Left lung (tissue), 10 donors: ENCODE data around the gene NOP10. TPM values are rescaled to one million over a fixed set of nuclear protein-coding genes. Genes with fewer than 3 reads are reported as not detected.
"Not testable (repeated sequence)": the region's sequence is repeated elsewhere in the genome, so short reads cannot be mapped to it uniquely, and the experiment has no call there.

ENCODE experiments used
- ATAC-seq: fragments of 200-7000 bp; cut with Tn5 transposase; one replicate; pipeline ENCODE4 v1.9.1; 2020; ENCODE audit warnings: moderate library complexity
- DNase-seq, 4 donors: peaks; one replicate each; pipeline ENCODE4 v3.0.0-alpha.2; 2013 to 2020
- H3K27ac ChIP-seq, 2 donors: fragments of 200-600 bp; sonication (generic) in 1 of 2; one replicate each; pipeline versions ENCODE4 v1.5.0 to v1.8.0; 2020 to 2021
- H3K27me3 ChIP-seq, 2 donors: fragments of 200-600 bp; sonication (generic) in 1 of 2; one replicate each; pipeline versions ENCODE4 v1.5.0 to v1.8.0; 2020 to 2021
- H3K36me3 ChIP-seq, 2 donors: fragments of 200-600 bp; sonication (generic) in 1 of 2; one replicate each; pipeline versions ENCODE4 v1.5.0 to v1.8.0; 2020 to 2021
- H3K4me1 ChIP-seq, 2 donors: fragments of 200-600 bp; one replicate each; pipeline ENCODE4 v1.8.0; 2021
- H3K4me3 ChIP-seq, 2 donors: fragments of 200-600 bp; sonication (generic) in 1 of 2; one replicate each; pipeline versions ENCODE4 v1.5.0 to v1.8.0; 2020 to 2021; ENCODE audit warnings: mild to moderate bottlenecking in 1 of 2
- H3K9me3 ChIP-seq, 2 donors: fragments of 200-600 bp; sonication (generic) in 1 of 2; one replicate each; pipeline versions ENCODE4 v1.5.0 to v1.8.0; 2020 to 2021
- CTCF ChIP-seq, 2 donors: fragments of 200-600 bp; sonication (generic) in 1 of 2; IDR thresholded peaks; one replicate each; pipeline versions ENCODE4 v1.5.0 to v1.8.0; 2021; ENCODE audit warnings: antibody characterized with exemption in 2 of 2
- intact Hi-C, 2 donors: fragments of 100-400 bp; cut with DNase I; formaldehyde crosslinking; loops; one replicate each; pipeline versions ENCODE4 v1.11.2 to v1.14.2; 2022
- polyA plus RNA-seq, 6 donors: library from polyadenylated mRNA; unstranded; fragments of 120-200 nt; gene quantifications; one replicate each; pipeline ENCODE4 v1.2.1, GENCODE V29; 2013; ENCODE audit not compliant: insufficient read length in 6 of 6
- total RNA-seq, 2 donors: library from RNA; stranded (reverse); fragmentation: NEBNext Ultra II Directional; extraction: Animal tissue kit (Norgen Biotek cat#: 25700); gene quantifications; one replicate each; pipeline ENCODE4 v1.2.1, GENCODE V29; 2021
- donor health status: DM: no; HTN: yes; CAD: no.
- donor health status: DM: no; HTN: no; CAD: no.

NOP10 gene
- total and polyA plus RNA-seq, 8 donors, result 99.8 to 188 (median 110) TPM

- H3K27me3 ChIP-seq, result no peaks in the 10 kb centered on the region
These were observed 15.4 kb upstream of the NOP10 start for GRCh38 chr15:34358367-34358766.

GRCh38 chr15:34357653-34358052 is 14.7 kb upstream of the NOP10 start:
- H3K9me3 ChIP-seq, result no peaks in the 10 kb centered on the region
- ATAC-seq, result no peak
- peaks cover 0 to 67% of the 10 kb centered on the region in 2 donors for H3K36me3 ChIP-seq
- no peak for DNase-seq
- H3K4me1 ChIP-seq, result no peaks in the 10 kb centered on the region
- intact Hi-C loops, result no loop called here
- H3K27ac ChIP-seq, result no peak overlapping the region
- no peak for TF ChIP-seq CTCF (IDR thresholded peaks at IDR 0.05)
- H3K4me3 ChIP-seq, result no peak overlapping the region
- no peaks in the 10 kb centered on the region for H3K27me3 ChIP-seq

More at GRCh38 chr15:34358367-34358766, 15.4 kb upstream of the NOP10 start:
- intact Hi-C loops, result no loop called here
- no peaks in the 10 kb centered on the region for H3K9me3 ChIP-seq
- H3K27ac ChIP-seq, result no peak overlapping the region
- no peak overlapping the region for H3K4me3 ChIP-seq
- no peak for TF ChIP-seq CTCF (IDR thresholded peaks at IDR 0.05)
- DNase-seq (no peak), ATAC-seq (no peak)
- peaks cover 0 to 67% of the 10 kb centered on the region in 2 donors for H3K36me3 ChIP-seq
- no peaks in the 10 kb centered on the region for H3K4me1 ChIP-seq

GRCh38 chr15:34355241-34355640 is 12.3 kb upstream of the NOP10 start:
- ATAC-seq, result no peak
- H3K27me3 ChIP-seq, result no peaks in the 10 kb centered on the region
- DNase-seq, result no peak
- H3K4me1 ChIP-seq, result no peaks in the 10 kb centered on the region
- no peak overlapping the region for H3K4me3 ChIP-seq
- H3K9me3 ChIP-seq, result no peaks in the 10 kb centered on the region
- intact Hi-C loops, result no loop called here
- H3K36me3 ChIP-seq, result peaks cover 0 to 50% of the 10 kb centered on the region in 2 donors
- no peak for TF ChIP-seq CTCF (IDR thresholded peaks at IDR 0.05)
- H3K27ac ChIP-seq, result no peak overlapping the region

GRCh38 chr15:34354286-34354685 is 11.3 kb upstream of the NOP10 start:
- no peaks in the 10 kb centered on the region for H3K27me3 ChIP-seq
- H3K36me3 ChIP-seq, result peaks cover 0 to 40% of the 10 kb centered on the region in 2 donors
- no peak overlapping the region for H3K4me3 ChIP-seq
- H3K27ac ChIP-seq, result no peak overlapping the region
- intact Hi-C loops, result no loop called here
- H3K4me1 ChIP-seq, result no peaks in the 10 kb centered on the region
- no peak for ATAC-seq
- no peak for DNase-seq
- H3K9me3 ChIP-seq, result no peaks in the 10 kb centered on the region
- TF ChIP-seq CTCF (IDR thresholded peaks at IDR 0.05), result no peak

- ATAC-seq, result no peak
- DNase-seq, result no peak
- Histone ChIP-seq H3K27me3 (no peaks in the 10 kb centered on the region), H3K9me3 (no peaks in the 10 kb centered on the region), H3K27ac (no peak overlapping the region), H3K36me3 (peaks cover 0 to 34% of the 10 kb centered on the region in 2 donors), H3K4me3 (no peak overlapping the region), H3K4me1 (no peaks in the 10 kb centered on the region)
- TF ChIP-seq CTCF (IDR thresholded peaks at IDR 0.05), result no peak
- intact Hi-C loops, result no loop called here
These were observed 10.7 kb upstream of the NOP10 start for GRCh38 chr15:34353627-34354026.

GRCh38 chr15:34352996-34353395 is 10.1 kb upstream of the NOP10 start:
- DNase-seq, H3K27me3 ChIP-seq, H3K4me1 ChIP-seq, ATAC-seq, H3K27ac ChIP-seq, H3K9me3 ChIP-seq, H3K4me3 ChIP-seq, intact Hi-C loops: not testable (repeated sequence)
- peaks cover 0 to 28% of the 10 kb centered on the region in 2 donors for H3K36me3 ChIP-seq
